GM12878 (cell line): Measurements from ENCODE around the gene ZNF688. TPM values are rescaled to one million over a fixed set of nuclear protein-coding genes. Genes with fewer than 3 reads are reported as not detected.
A peak's percentile ranks its signal among the peaks of the same experiment; 100 is the strongest.

Experiments
- ASH2L ChIP-seq: fragments of 300-600, 200-600 bp; sonication (generic); IDR thresholded peaks from 2 replicates; pipeline ENCODE4 v1.6.1; 2017; ENCODE audit warnings: low read depth, mild to moderate bottlenecking, borderline replicate concordance
- ATF3 ChIP-seq: IDR thresholded peaks from 2 replicates; pipeline ENCODE4 v1.6.1; 2011; ENCODE audit warnings: low read depth, mild to moderate bottlenecking, low read length, moderate library complexity, borderline replicate concordance; ENCODE audit errors: extremely low read depth
- BMI1 ChIP-seq: fragments of 450-650 bp; IDR thresholded peaks from 2 replicates; pipeline ENCODE4 v1.6.1; 2016; ENCODE audit warnings: mild to moderate bottlenecking, moderate library complexity, borderline replicate concordance
- CREB1 ChIP-seq: IDR thresholded peaks from 2 replicates; pipeline ENCODE4 v1.6.1; 2012; ENCODE audit warnings: low read depth, mild to moderate bottlenecking, inconsistent platforms
- CREM ChIP-seq: IDR thresholded peaks from 2 replicates; pipeline ENCODE4 v1.6.1; 2014; ENCODE audit warnings: antibody characterized with exemption, low read depth
- CTCF ChIP-seq, 3 experiments: IDR thresholded peaks in 2 of 3; conservative IDR thresholded peaks in 1 of 3; 2 replicates each; pipeline ENCODE4 v1.5.1; 2011; ENCODE audit warnings: low read depth in 3 of 3, low read length in 3 of 3, mild to moderate bottlenecking in 3 of 3, control low read depth in 2 of 3, moderate library complexity in 2 of 3, inconsistent platforms in 1 of 3, mixed read lengths in 1 of 3; ENCODE audit not compliant: control insufficient read depth in 2 of 3, insufficient read depth in 1 of 3; ENCODE audit errors: extremely low read depth in 1 of 3
- DPF2 ChIP-seq: fragments of 450-650 bp; IDR thresholded peaks from 2 replicates; pipeline ENCODE4 v1.6.1; 2017; ENCODE audit warnings: mild to moderate bottlenecking
- EED ChIP-seq: sonication (generic); IDR thresholded peaks from 2 replicates; pipeline ENCODE4 v1.6.1; 2016; ENCODE audit warnings: antibody characterized with exemption, low read depth
- EGR1 ChIP-seq, 2 experiments: IDR thresholded peaks; 1 replicate in 1 of 2; 2 replicates in 1 of 2; pipeline ENCODE4 v1.6.1; 2011 to 2012; ENCODE audit warnings: low read depth in 2 of 2, low read length in 2 of 2, borderline replicate concordance in 1 of 2, mild to moderate bottlenecking in 1 of 2, moderate library complexity in 1 of 2
- GATAD2B ChIP-seq: fragments of 450-650 bp; conservative IDR thresholded peaks from 2 replicates; pipeline ENCODE4 v1.6.1; 2017; ENCODE audit warnings: low read depth, mild to moderate bottlenecking, moderate library complexity
- IKZF2 ChIP-seq, 2 experiments: fragments of 450-650 bp; IDR thresholded peaks; 2 replicates each; pipeline ENCODE4 v1.6.1; 2017; ENCODE audit warnings: mild to moderate bottlenecking in 2 of 2, moderate library complexity in 2 of 2
- MEF2A ChIP-seq: IDR thresholded peaks from 2 replicates; pipeline ENCODE4 v1.6.1; 2011; ENCODE audit warnings: low read depth, mild to moderate bottlenecking, low read length, moderate library complexity; ENCODE audit not compliant: insufficient read depth
- MXI1 ChIP-seq: fragments of 150-350 bp; IDR thresholded peaks from 2 replicates; pipeline ENCODE4 v1.6.1; 2011; ENCODE audit warnings: low read depth, mild to moderate bottlenecking, inconsistent platforms, low read length, improper control_type of control experiment
- MYC ChIP-seq: IDR thresholded peaks from 2 replicates; pipeline ENCODE4 v1.6.1; 2011; ENCODE audit warnings: mild to moderate bottlenecking, low read length, moderate library complexity, inconsistent platforms; ENCODE audit not compliant: insufficient read depth, insufficient replicate concordance, insufficient read length, severe bottlenecking
- NR2C1 ChIP-seq: fragments of 450-650 bp; IDR thresholded peaks from 2 replicates; pipeline ENCODE4 v1.6.1; 2017; ENCODE audit warnings: antibody characterized with exemption, mild to moderate bottlenecking, moderate library complexity
- RAD51 ChIP-seq: fragments of 450-650 bp; IDR thresholded peaks from 2 replicates; pipeline ENCODE4 v1.6.1; 2016; ENCODE audit warnings: moderate library complexity, mild to moderate bottlenecking, inconsistent platforms
- RELA ChIP-seq: fragments of 450-650 bp; IDR thresholded peaks from 2 replicates; pipeline ENCODE4 v1.8.0; 2014; ENCODE audit warnings: borderline replicate concordance; ENCODE audit not compliant: partially characterized antibody
- RELB ChIP-seq: fragments of 450-650 bp; IDR thresholded peaks from 2 replicates; pipeline ENCODE4 v1.6.1; 2017; ENCODE audit warnings: low read depth, mild to moderate bottlenecking, moderate library complexity
- RUNX3 ChIP-seq: IDR thresholded peaks from 2 replicates; pipeline ENCODE4 v1.6.1; 2012; ENCODE audit warnings: low read length, inconsistent platforms
- SIN3A ChIP-seq: IDR thresholded peaks from 2 replicates; pipeline ENCODE4 v1.6.1; 2012; ENCODE audit warnings: low read depth, low read length, improper control_type of control experiment
- SMAD5 ChIP-seq: IDR thresholded peaks from 2 replicates; pipeline ENCODE4 v1.6.1; 2016; ENCODE audit warnings: antibody characterized with exemption, low read depth
- TAF1 ChIP-seq: IDR thresholded peaks from 2 replicates; pipeline ENCODE4 v1.6.1; 2011; ENCODE audit warnings: mild to moderate bottlenecking, low read depth, low read length, borderline replicate concordance
- TCF12 ChIP-seq: IDR thresholded peaks from 2 replicates; pipeline ENCODE4 v1.6.1; 2011; ENCODE audit warnings: low read depth, mild to moderate bottlenecking, low read length
- TCF3 ChIP-seq: IDR thresholded peaks from 2 replicates; pipeline ENCODE4 v1.6.1; 2012; ENCODE audit warnings: low read depth, mild to moderate bottlenecking, low read length, borderline replicate concordance; ENCODE audit not compliant: insufficient read depth
- TCF7 ChIP-seq: IDR thresholded peaks from 2 replicates; pipeline ENCODE4 v1.6.1; 2014; ENCODE audit warnings: antibody characterized with exemption, borderline replicate concordance
- ZNF274 ChIP-seq: IDR thresholded peaks from one replicate; pipeline ENCODE4 v1.8.0; 2011; ENCODE audit not compliant: insufficient read length, insufficient read depth
- ZNF384 ChIP-seq: IDR thresholded peaks from 2 replicates; pipeline ENCODE4 v1.6.1; 2012; ENCODE audit warnings: low read depth, mild to moderate bottlenecking, low read length, improper control_type of control experiment, borderline replicate concordance
- ZSCAN29 ChIP-seq: fragments of 450-650 bp; IDR thresholded peaks from 2 replicates; pipeline ENCODE4 v1.6.1; 2017; ENCODE audit warnings: mild to moderate bottlenecking, moderate library complexity
- polyA plus RNA-seq, 11 experiments: library from polyadenylated mRNA; depleted of rRNA in 4 of 11; unstranded in 6 of 11; stranded (reverse) in 5 of 11; fragments of >200 nt; fragmentation: Nextera tagmentation in 4 of 11; fragmentation: Illumina TruSeq in 1 of 11; extraction: Ambion mirVana in 4 of 11; extraction: Trizol in 1 of 11; gene quantifications; 1 replicate in 1 of 11; 2 replicates in 10 of 11; pipeline versions ENCODE4 v1.2.1 to v1.2.3, GENCODE V29; 2011 to 2016; ENCODE audit warnings: inconsistent platforms in 2 of 11, missing spikeins in 2 of 11, low read depth in 1 of 11
- total RNA-seq, 4 experiments: library from RNA; depleted of rRNA in 3 of 4; stranded (reverse); fragments of >200 nt in 3 of 4; fragmentation: Illumina TruSeq in 1 of 4; extraction: Trizol in 1 of 4; gene quantifications; 2 replicates each; pipeline versions ENCODE4 v1.2.1 to v1.2.3, GENCODE V29; 2013 to 2021

ZNF688 gene
- total and polyA plus RNA-seq, 10 of the 15 experiments (the other 5 are each of a cell fraction or from before 2014, with no cell fraction given): 0.14 to 17.4 (median 10.6) TPM

GRCh38 chr16:30534368-30535105 lies 37.0 kb downstream of the ZNF688 start, which contains the start of gene ZNF747 (continued):
- 0 out of 2 replicates have a peak, but pooled peaks have one; percentile 25 for TF ChIP-seq MEF2A
- TF ChIP-seq IKZF2 (IDR thresholded peaks at IDR 0.05): no peak
- TF ChIP-seq RELA: peak; percentile 20
- TF ChIP-seq DPF2: 0 out of 2 replicates have a peak, but pooled peaks have one; percentile 28
- 0 out of 2 replicates have a peak, but pooled peaks have one; percentile 34 for TF ChIP-seq TCF3
- TF ChIP-seq RAD51: no peak
- no peak for TF ChIP-seq CREB1
- peak; percentile 5; the same call in 1 of the 2 replicates for TF ChIP-seq EED
- peak; percentile 25; the same call in 1 of the 2 replicates for TF ChIP-seq ATF3
- TF ChIP-seq TCF12: 0 out of 2 replicates have a peak, but pooled peaks have one; percentile 37
- TF ChIP-seq RELB: peak; percentile 31; the same call in 1 of the 2 replicates
- no peak for TF ChIP-seq ZSCAN29
- no peak for TF ChIP-seq MYC
- TF ChIP-seq MXI1: peak; percentile 90
- no peak for TF ChIP-seq ASH2L
- TF ChIP-seq RUNX3: no peak
- TF ChIP-seq BMI1: no peak
- TF ChIP-seq EGR1 (IDR thresholded peaks at IDR 0.05; ENCODE audit: borderline replicate concordance in 1 of 2, low read depth in 2 of 2, low read length in 2 of 2): peak in 1 of 2 experiments; percentile 77; a peak in 2 of 3 replicates
- no peak for TF ChIP-seq ZNF274
- TF ChIP-seq SMAD5: no peak
- peak; percentile 57 for TF ChIP-seq SIN3A
- TF ChIP-seq TAF1: peak; percentile 73; the same call in 1 of the 2 replicates
- no peak for TF ChIP-seq ZNF384
- peak; percentile 97 for TF ChIP-seq NR2C1
- TF ChIP-seq CREM: peak; percentile 76; the same call in 1 of the 2 replicates
- peak; percentile 21; the same call in 1 of the 2 replicates for TF ChIP-seq TCF7
- peak; percentile 64; the same call in 1 of the 2 replicates for TF ChIP-seq GATAD2B
- TF ChIP-seq CTCF (IDR thresholded peaks at IDR 0.05 in 2 of 3, conservative IDR thresholded peaks at IDR 0.05 in 1 of 3; ENCODE audit: control insufficient read depth in 2 of 3, extremely low read depth in 1 of 3, insufficient read depth in 1 of 3, low read depth in 3 of 3, low read length in 3 of 3): peak in 1 of 3 experiments; percentile 1; a peak in 1 of 6 replicates
